Measurements from ENCODE around the gene ESCO1. TPM values are rescaled to one million over a fixed set of nuclear protein-coding genes. Genes with fewer than 3 reads are reported as not detected.

Gene ESCO1
- total and polyA plus RNA-seq, 2 of the 13 experiments (the other 11 are each of a cell fraction or from before 2014, with no cell fraction given): 6.3 to 19.4 TPM

DNA sequence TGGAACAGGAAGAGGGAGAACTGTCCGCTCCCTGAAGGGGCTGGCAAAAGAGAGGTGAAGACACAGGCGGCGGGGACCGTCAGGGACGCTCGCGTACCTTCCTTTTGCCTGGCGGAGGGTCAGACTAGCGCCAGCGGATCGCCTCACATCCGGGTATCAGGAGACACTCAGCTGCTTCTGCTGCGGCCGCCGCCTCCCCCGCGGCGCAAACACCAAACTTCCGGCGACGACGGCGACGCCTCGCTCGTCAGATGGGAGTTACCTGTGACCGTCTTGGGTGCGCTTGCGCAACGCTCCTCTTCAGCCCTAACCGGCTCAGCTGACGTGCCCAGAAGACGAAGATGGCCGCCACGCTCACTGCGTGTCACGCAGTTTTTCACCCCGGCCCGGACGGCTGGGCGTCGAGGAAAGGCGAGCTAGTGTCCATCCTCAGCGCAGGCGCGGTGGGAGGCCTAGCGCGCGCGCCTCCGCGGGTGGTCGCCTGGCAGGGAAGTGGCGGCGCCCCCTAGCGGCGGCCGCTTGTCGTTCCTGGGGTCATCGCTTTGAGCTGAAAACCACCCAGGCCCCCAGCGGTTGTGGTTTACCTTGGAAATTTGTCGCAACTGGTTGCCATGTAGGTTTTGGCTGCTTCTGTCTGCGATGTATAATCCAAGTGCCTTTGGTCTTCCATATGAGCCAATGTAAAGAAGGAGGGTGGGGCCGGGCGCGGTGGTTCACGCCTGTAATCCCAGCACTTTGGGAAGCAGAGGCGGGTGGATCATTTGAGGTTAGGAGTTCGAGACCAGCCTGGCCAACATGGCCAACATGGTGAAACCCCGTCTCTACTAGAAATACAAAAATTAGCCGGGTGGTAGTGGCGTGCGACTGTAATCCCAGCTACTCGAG is at the start of gene ESCO1 (continued):
- TF ChIP-seq RERE (CRISPR knock-in tag; IDR thresholded peaks at IDR 0.05; ENCODE audit: low read depth) (peak; percentile 31; the same call in 1 of the 2 replicates), EZH2 (conservative IDR thresholded peaks at IDR 0.05; ENCODE audit: low read depth, low read length) (no peak), ZNF414 (CRISPR knock-in tag; IDR thresholded peaks at IDR 0.05) (0 out of 2 replicates have a peak, but pooled peaks have one; percentile 13), REXO4 (CRISPR knock-in tag; IDR thresholded peaks at IDR 0.05; ENCODE audit: borderline replicate concordance) (peak; percentile 71; the same call in 1 of the 2 replicates), ZNF451 (CRISPR knock-in tag; IDR thresholded peaks at IDR 0.05) (peak; percentile 94), KDM3A (CRISPR knock-in tag; IDR thresholded peaks at IDR 0.05; ENCODE audit: low read depth) (peak; percentile 83), KDM1A (CRISPR knock-in tag; IDR thresholded peaks at IDR 0.05) (no peak), RBM22 (optimal IDR thresholded peaks at IDR 0.05; ENCODE audit: low read length) (no peak), FOXC1 (CRISPR knock-in tag; IDR thresholded peaks at IDR 0.05; ENCODE audit: borderline replicate concordance) (peak; percentile 86), ZNF530 (CRISPR knock-in tag; IDR thresholded peaks at IDR 0.05; ENCODE audit: low read depth) (no peak), CENPBD1 (CRISPR knock-in tag; IDR thresholded peaks at IDR 0.05; ENCODE audit: borderline replicate concordance, low read depth) (no peak), PBX3 (CRISPR knock-in tag; IDR thresholded peaks at IDR 0.05; ENCODE audit: borderline replicate concordance) (no peak), ZNF746 (CRISPR knock-in tag; IDR thresholded peaks at IDR 0.05) (peak; percentile 78; the same call in 1 of the 2 replicates), TBX3 (IDR thresholded peaks at IDR 0.05; ENCODE audit: borderline replicate concordance) (no peak; the same call in 1 of the 2 replicates), AGO1 (IDR thresholded peaks at IDR 0.05; ENCODE audit: low read depth, low read length, poor library complexity, severe bottlenecking) (peak; percentile 55), NFKBIZ (CRISPR knock-in tag; IDR thresholded peaks at IDR 0.05) (peak; percentile 87; the same call in 1 of the 2 replicates), MED1 (CRISPR knock-in tag; IDR thresholded peaks at IDR 0.05) (peak; percentile 86), NFE2L2 (IDR thresholded peaks at IDR 0.05; ENCODE audit: low read length) (no peak)
- TF ChIP-seq, protein P1, sequence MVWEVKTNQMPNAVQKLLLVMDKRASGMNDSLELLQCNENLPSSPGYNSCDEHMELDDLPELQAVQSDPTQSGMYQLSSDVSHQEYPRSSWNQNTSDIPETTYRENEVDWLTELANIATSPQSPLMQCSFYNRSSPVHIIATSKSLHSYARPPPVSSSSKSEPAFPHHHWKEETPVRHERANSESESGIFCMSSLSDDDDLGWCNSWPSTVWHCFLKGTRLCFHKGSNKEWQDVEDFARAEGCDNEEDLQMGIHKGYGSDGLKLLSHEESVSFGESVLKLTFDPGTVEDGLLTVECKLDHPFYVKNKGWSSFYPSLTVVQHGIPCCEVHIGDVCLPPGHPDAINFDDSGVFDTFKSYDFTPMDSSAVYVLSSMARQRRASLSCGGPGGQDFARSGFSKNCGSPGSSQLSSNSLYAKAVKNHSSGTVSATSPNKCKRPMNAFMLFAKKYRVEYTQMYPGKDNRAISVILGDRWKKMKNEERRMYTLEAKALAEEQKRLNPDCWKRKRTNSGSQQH (CRISPR knock-in tag; IDR thresholded peaks at IDR 0.05; ENCODE audit: low read depth): peak; percentile 89
